Fibroblast of skin of left quadriceps (primary cell): ENCODE results near the gene DLG1.

ENCODE experiments used
- DNase-seq, 2 experiments: peaks; one replicate each; pipeline ENCODE4 v3.0.0-alpha.2; 2013; ENCODE audit warnings: low read depth in 2 of 2

Gene DLG1

DNA sequence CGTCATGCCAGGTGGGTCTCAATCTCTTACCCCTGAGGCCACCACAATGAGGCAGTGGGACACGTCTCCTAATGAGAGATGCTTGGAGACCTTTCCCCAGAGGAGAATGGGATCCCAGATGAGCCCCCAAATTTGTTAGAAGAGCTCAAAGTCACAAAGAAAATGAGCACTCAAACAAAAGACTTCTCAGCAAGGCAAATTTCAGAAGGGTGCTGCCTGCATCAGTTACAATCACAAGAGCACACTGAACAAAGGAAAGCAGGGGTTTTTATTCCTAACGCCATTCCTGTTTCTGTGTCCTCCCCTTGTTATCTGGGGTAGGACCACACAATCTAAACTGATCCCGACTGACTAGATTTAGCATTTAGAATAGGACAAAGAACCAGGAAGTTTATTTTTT, 50.1 kb downstream of the DLG1 start:
- DNase-seq: no peak

DNA sequence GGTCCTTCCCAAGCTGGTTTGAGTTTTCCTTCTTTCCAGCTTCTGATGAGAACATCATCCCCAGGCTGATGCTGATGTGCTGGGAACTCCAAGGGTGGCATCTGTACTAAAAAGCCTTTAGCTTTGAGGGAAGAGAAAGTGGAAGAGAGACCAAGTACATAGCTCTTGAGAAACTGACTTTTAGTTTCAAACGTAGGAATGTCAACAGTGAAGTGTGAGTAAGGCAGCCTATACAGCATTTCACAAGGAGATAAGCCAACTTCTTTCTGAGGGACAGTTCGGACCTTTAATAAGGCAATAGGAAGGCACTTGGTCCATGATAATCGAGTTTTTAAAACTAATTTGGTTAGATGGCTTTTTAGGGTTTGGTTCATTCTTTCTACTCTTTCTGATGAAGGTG, 53.7 kb downstream of the DLG1 start:
- no peak for DNase-seq

DNA sequence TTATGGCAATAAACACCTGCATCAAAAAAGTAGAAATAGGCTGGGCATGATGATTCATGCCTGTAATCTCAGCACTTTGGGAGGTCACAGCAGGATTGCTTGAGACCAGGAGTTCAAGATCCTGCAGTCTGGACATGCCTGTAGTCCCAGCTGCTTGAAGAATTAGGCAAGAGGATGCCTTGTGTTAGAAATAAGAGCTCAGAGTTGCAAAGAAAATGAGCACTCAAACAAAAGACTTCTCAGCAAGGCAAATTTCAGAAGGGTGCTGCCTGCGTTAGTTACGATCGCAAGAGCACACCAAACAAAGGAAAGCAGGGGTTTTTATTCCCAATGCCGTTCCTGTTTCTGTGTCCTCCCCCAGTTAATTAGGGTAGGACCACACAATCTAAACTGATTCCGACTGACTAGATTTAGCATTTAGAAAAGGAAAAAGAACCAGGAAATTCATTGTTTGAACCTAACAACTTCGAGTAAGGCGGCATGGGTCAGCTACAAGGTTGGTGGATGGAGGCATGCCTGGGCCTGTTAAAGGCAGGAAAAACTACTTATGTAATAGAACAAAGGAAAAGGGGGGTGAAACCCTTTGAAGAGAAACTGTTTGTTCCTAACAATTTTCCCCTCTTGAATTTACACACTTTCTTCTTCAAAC, 55.5 kb downstream of the DLG1 start:
- no peak for DNase-seq

DNA sequence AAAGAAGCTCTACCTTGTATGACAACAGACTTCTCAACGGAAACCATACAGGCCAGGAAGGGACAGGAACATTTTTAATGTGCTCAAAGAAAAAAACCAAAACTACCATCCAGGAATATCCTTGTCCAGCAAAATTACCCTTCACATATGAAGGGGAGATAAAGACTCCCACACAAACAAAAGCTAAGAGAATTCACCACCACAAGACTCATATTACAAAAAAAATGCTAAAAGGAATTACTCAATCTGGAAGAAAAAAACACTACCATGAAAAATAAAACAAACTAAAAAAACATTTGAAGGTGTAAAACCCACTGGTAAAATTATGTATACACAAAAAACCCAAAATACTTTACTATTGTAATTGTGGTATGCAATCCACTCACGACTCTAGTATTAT, 57.2 kb downstream of the DLG1 start:
- no peak for DNase-seq

DNA sequence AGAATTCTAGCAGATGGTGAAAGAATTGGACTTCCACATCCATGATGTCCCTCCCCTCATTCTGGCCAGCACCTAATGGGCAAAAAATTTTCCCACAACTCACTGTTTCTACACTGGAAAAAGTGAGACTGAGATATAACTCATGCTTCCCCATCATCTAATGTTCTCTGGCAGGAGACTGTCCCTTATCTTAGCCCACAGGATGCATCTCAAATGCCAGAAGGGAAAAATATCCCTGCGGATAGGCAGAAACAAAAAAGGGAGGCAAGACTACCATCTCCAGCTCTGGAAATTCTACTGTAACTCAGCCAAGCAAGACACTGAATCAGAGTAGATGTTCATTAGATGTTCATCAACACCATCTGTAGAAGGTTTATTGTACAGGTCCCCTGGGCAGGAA, 58.6 kb downstream of the DLG1 start:
- no peak for DNase-seq

DNA sequence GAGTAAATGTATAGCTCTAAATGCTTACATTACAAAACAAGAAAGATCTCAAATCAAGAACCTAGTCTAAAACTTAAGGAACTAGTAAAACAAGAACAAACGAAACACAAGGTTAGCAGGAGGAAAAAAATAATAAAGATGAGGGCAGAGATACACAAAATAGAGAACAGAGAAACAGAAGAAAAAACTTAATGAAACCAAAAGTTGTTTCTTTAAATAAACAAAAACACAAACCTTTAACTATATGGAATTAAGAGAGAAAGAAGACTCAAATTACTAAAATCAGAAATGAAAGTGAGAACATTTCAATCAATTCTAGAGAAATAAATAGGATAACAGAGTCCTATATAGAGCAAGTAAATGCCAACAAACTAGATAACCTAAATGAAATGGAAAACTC, 59.6 kb downstream of the DLG1 start:
- DNase-seq: no peak

DNA sequence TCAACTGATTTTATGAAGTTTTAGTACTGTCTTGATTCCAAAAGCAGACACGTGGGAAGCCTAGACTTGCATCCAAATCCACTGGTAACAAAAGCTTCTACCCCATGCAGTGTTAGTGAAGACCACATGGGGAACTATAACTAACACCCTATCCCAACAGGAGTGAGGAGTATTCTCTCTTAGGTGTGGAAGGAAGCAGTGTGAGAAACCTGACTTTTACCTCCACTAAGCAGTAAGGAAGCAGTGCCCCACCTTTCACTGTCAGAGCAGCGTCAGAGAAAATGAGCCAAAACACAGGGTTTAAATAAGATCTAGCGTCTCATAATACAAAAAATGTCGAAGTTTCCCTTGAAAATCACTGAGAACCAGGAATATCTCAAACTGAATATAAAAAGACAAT, 60.5 kb downstream of the DLG1 start:
- DNase-seq: no peak

DNA sequence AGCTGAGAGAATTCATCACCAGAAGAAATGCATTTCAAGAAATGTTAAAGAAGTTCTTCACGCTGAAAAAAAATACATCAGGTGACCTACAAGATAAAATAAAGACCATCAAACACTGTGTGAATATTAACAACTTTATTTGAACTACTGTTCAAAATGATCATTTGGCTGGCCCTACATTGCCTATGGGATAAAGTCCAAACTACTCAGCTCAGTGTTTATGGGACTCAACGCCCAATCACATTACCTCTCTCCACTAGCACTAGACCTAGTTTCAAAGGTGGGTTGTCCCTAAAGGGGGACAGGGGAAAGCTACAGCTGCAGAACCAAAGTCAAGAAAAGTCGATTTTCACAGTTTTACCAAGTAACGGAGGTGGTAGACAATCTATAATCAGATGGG, 62.0 kb downstream of the DLG1 start:
- DNase-seq: no peak

DNA sequence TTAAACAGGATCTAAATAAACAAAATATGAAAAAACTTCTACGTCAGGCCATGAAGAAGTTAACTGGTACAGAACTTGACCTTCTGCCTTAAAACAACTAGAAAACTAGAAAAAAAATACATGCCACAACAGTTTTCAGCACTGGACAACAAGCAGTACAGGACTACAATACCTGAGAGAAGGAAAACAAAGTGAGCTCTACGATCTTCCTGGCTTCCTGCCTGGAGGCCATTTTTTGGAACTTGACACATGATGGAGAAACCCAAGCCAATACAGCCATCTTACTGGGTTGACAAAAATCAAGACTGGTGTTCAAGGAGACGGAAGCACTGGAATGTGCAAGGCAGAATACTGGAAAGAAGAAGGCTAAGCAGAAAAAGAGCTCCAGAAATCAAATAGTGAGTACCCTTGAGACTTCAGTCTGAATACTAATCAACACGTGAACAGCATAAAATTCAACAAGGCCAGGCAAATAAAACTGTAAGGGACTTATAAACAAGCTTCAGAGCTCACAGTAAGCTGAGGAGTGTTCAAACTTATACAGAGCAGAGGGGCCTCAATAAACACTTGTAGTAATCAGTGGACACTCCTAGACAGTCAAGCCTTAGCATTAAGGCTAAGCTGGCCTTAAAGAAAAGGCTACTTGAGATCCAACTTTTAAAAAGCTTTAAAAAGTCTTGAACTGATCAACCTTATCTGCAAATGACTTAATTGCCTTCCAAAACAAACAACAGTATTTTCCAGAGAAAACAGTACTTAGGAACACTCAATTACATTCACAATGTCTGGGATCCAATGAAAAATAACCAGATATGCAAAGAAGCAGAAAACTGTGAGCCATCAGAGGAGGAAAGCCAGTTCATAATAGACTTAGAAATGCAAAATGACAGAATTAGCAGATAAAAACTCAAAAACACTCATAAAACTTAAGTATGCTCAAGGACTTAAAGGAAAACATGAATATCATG, 63.2 kb downstream of the DLG1 start:
- no peak for DNase-seq

DNA sequence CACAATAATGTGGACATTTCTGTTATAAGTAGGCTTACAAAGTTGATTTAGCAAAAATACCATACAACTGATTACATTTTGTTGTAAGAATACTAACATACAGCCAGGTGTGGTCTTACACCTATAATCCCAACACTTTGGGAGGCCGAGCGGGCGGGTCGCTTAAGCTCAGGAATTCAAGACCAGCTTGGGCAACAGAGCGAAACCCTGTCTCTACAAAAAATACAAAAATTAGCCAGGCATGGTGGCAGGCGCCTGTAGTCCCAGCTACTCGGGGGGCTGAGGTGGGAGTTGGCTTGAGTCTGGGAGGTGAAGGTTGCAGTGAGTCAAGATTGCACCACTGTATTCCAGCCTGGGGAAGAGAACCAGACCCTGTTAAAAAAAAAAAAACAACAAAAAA, 67.1 kb downstream of the DLG1 start:
- no peak for DNase-seq

DNA sequence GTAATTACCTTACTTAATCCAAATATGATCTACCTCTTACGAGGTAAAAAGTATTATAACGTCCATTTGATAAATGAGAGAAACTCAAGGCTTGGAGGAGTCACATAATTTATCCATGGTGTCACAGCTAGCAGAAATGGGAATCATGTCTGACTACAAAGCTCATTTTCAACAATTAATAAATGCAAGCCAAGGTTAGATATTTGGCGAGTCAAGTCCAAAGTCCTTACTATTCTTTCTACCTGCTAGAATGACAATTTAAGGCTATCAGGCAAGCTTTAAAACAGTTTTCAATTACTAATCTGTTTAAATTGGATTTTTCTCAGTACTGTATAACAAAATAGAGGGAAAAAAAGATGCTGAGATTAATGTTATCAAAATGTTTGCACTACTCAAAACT, 68.6 kb downstream of the DLG1 start:
- DNase-seq: no peak

DNA sequence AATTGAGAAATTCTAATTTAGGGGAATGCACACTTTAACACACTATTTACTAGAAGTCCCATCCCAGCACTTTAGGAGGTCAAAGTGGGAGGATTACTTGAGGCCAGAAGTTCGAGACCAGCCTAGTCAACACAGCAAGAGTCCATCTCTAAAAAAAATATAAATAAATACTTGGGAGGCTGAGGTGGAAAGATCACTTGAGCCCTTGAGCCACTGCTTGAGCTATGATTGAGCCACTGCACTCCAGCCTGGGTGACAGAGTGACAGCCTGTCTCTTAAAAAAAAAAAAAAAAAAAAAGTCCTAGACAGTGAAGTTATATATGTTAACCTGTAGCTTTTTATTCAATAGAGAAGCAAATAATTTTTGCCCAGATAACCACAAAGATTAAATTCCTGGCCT, 69.2 kb downstream of the DLG1 start:
- DNase-seq: no peak

DNA sequence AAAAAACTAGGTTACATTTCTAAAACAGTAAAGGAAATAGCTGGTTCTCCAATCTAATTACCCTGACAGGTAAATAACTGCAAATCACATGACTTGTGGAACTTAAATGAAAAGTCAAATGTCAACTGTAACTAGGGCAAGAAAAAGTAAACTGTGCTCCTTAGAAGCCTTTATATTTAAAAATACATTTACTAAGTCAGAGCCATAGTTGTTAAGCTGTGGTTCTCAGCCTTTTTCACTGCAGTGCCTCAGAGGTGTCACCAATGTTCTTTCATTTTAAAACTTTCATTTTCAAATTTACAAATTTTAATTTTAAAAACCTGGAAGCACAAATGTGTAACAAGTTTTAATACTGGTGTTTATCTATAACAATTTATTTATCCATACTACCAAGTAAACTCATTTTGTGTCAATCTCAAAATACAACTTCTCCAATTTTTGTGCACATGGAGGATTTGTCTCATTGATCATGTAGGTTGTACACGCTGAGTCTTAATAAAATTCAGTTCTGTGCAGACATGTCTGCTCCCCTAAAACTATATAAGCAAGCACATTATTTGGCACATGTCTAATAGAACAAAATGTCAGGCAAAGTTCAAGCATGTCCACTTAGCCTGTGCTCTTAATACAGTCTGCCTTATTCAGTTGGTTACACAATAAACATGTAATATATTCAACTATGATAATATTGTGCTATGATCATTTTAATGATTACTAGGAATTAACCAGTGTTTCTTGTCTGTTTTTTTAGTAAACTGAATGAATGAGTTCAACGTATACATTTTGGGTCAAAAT, 70.4 kb downstream of the DLG1 start:
- DNase-seq: no peak

DNA sequence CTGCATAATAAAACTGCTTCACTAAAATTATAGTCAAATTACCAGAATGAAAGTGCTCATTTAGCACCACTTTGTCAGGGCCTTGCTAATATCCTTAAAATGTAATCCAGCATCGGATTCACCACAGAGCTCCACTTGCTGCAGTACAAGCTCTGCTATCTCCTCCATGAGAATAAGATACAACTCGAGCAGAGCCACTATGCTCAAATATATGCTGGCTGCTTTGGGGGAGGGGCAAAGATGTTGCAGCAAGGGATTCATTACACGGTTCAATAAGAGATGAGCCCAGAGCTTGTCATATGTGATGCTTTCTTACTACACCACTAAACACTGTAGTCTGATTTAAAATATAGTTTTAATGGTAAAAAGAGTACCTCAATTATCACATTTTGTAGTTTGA, 72.2 kb downstream of the DLG1 start:
- no peak for DNase-seq

DNA sequence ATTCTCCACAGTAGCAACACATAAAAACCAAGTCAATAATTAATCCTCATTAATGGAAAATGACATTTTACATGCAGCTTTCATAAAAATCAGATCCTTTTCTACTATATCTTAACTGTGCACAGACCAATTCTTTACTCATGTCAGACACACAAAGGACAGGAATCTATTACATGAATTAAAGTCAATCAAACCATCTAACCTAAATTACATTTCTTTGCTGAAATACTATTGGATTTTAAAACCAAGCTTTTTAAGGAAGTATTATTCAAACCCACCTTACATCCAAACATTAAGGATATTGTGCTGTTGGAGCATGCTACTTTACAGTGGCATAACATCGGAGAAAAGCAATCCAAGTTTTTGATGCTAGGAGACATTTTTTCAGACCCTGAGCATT, 72.8 kb downstream of the DLG1 start:
- DNase-seq: no peak

DNA sequence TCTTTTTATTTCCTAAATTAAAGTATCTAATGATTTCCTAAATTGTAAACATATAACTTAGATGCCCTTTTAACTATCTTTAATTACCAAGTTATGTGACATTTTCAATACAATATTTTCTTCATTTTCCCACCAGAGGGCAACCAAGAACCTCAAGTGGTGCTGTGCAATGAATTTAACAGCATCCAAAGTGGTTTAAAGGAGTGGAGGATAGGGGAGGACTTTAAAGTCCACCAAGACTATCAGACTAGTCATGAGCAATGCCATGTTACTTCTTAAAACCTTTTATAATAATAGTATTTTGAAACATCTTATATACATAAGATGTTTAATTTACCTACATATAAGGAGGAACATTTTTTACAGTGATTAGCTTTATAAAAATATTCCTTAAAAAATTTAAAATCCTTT, 74.4 kb downstream of the DLG1 start:
- peak; percentile 33 to 42 for DNase-seq

DNA sequence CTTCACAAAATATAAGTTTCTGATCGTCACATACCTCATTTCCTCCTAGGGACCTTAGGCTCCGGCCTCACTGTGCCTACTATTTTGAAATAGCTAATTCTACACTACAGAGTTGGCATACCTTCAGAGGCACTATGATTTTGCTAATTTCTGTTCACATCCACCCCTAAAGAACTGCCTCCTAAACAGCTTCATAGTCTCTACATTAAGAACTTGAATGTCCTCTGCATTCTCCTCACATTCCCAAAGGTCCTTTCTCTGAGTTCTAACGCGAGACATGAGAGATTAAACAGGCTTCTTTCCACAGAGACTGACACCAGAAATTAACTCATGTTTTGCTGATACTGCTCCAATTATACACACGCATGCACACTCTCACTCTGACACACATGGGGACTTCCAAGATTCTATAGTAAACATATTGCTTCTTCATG, 75.5 kb downstream of the DLG1 start:
- DNase-seq: no peak

DNA sequence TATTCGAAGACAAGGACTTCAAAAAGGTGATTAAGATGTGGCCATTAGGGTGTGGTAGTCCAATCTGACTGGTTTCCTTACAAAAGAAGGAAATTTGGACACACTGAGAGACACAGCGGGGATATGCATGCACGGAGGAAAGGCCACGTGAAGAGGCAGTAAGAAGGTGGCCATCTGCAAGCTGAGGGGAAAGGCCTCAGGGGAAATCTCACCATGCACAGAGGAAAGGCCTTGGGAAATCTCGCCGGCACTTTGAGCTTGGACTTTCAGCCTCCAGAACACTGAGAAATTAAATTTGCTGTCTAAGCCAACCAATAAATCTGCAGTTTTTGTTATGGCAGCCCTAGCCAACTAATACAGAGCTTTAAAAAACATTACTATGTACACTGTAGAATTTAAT, 78.8 kb downstream of the DLG1 start:
- no peak for DNase-seq

DNA sequence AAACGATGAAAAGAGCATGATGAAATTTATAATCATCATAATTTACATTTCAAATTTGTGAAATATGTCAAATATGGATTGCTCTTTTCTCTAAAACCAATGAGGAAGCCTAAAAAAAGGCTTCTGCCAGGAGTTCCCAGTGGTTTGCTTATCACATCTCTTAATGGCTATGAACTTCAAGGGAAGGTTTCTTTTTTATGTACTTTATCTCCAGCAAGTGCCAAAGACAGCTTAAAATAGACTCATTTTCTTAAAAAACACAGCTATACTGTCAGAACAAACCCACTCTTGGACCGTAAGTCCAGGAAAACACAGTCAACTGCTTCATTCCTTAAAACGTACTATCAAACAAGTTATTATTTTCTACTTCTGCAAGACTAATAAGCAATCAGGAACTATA, 80.2 kb downstream of the DLG1 start:
- no peak for DNase-seq

DNA sequence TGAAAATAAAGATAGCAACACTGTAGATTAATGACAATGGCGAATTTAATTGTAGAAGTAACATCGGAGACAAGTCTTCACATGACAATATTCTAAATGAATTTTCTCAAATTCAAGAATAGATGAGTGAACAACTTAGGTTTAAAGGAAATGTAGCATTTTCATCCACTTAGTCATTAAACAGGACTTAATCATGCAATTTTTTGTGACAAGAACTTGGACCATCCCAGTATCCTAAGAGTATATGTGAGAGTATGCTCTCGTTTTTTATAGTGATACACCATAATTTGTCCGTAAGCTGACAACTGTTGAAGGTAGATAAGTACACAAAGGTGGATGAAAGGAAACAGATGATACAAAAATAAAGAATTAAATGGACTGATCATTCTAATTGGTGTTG, 81.5 kb downstream of the DLG1 start:
- DNase-seq: no peak

DNA sequence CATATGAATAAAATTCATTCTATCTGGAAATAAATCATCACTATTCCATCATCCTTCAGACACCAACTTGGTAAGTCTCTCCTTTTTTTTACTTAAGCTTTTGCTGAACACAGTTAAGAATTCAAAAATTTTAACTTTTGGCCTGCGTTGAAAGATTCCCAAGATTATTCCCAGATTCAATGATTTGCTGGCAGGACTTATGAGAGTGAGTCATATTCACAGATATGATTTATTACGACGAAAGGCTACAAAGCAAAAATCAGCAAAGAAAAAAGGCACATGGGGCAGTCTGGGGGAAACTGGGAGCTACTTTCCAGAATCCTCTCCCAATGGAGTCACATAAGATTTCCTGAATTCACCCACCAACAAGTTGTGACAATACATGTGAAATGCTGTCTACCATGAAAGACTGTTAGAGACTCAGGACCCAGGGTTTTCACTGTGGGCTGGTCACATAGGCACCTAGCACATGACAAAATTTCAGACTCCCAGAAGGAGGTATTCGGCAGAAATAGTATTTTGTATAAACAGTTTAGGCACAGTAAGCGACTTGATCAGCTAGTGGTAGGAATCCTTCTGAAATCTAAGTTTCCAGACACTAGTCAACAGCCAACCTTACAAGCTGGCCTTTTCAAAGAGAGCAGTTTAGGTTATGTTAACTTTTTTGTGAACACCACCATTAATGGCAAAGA, 82.1 kb downstream of the DLG1 start:
- DNase-seq: peak; percentile 73 to 76

DNA sequence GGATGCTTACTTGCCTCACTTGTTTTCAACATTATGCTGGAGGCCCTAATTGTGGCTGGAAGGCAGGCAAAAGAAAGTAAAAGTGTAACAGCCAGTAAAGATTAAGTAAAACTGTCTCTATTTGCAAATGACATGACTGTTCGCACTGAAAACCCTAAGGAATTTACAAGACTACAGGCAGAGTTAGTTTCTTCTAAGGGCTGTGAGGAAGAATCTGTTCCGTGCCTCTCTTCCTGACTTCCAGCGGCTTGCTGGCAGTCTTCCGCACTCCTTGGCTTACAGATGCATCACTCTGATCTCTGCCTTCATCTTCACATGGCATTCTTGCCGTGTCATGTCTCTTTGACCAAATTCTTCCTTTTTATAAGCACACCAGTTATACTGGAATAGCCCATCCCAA, 86.1 kb downstream of the DLG1 start:
- no peak for DNase-seq
